Endothelial cell of umbilical vein (primary cell): ENCODE measurements around the gene UBE2QL1.

Source experiments
- EZH2 ChIP-seq: IDR thresholded peaks from 2 replicates; pipeline ENCODE4 v1.6.1; 2012; ENCODE audit warnings: borderline replicate concordance, low read depth, mild to moderate bottlenecking, moderate library complexity, low read length, inconsistent platforms; ENCODE audit not compliant: severe bottlenecking
- MYC ChIP-seq: IDR thresholded peaks from one replicate; pipeline ENCODE4 v1.6.1; 2011; ENCODE audit warnings: mild to moderate bottlenecking, low read depth, low read length
- POLR2A ChIP-seq: IDR thresholded peaks from 2 replicates; pipeline ENCODE4 v1.6.1; 2012; ENCODE audit warnings: low read depth, mild to moderate bottlenecking, control low read depth, low read length
- TF ChIP-seq, protein P1 (sequence below), 2 donors: IDR thresholded peaks; 1 replicate in 1 of 2; 2 replicates in 1 of 2; pipeline ENCODE4 v1.5.1; 2011; ENCODE audit warnings: low read length in 2 of 2, mild to moderate bottlenecking in 2 of 2, moderate library complexity in 2 of 2, control low read depth in 1 of 2, inconsistent platforms in 1 of 2, low read depth in 1 of 2; ENCODE audit not compliant: insufficient read depth in 1 of 2; ENCODE audit errors: extremely low read depth in 1 of 2

DNA sequence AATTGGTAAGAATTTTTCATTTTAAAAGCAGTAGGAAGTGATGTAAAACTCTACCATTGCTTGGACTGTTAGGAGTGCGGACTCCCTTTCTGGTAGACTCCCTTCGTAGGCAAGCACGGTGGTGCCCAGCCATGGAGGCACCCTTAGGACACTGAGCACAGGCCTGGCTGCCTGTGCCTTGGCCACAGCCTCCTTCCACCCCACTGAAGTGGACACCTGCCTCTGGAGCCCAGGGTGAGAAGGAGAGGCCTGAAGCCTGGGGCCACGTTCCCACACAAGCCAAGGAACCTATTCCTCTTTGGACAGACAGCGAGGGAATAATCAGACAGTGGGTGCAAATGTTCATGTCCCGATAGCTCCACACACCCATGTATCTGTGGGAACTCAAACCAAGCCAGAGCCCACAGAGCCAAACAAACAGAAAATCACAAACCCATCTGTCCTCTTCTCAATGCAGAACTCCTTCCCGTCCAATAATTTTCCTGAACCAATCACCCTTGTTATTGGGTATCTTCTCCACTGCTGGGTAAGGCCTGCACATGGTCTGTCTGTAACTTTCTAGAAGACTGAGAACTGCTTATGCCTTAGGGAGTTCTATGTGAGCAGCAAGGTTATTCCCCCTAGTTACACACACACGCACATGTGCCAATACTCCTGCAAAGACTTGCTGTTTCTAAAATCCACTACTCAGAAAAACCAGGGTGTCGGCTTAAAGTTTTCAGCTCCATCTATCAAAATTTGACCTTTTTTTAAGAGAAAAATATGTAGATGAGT, 45.2 kb downstream of the UBE2QL1 start:
- TF ChIP-seq, protein P1, sequence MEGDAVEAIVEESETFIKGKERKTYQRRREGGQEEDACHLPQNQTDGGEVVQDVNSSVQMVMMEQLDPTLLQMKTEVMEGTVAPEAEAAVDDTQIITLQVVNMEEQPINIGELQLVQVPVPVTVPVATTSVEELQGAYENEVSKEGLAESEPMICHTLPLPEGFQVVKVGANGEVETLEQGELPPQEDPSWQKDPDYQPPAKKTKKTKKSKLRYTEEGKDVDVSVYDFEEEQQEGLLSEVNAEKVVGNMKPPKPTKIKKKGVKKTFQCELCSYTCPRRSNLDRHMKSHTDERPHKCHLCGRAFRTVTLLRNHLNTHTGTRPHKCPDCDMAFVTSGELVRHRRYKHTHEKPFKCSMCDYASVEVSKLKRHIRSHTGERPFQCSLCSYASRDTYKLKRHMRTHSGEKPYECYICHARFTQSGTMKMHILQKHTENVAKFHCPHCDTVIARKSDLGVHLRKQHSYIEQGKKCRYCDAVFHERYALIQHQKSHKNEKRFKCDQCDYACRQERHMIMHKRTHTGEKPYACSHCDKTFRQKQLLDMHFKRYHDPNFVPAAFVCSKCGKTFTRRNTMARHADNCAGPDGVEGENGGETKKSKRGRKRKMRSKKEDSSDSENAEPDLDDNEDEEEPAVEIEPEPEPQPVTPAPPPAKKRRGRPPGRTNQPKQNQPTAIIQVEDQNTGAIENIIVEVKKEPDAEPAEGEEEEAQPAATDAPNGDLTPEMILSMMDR (IDR thresholded peaks at IDR 0.05; ENCODE audit: extremely low read depth in 1 of 2, insufficient read depth in 1 of 2, low read depth in 1 of 2, low read length in 2 of 2): no peak
- TF ChIP-seq EZH2 (no peak), POLR2A (no peak), MYC (no peak)
